ENCODE results near the gene SLC6A5. TPM values are rescaled to one million over a fixed set of nuclear protein-coding genes. Genes with fewer than 3 reads are reported as not detected.
A peak's percentile ranks its signal among the peaks of the same experiment; 100 is the strongest.
"Not testable (repeated sequence)": the region's sequence is repeated elsewhere in the genome, so short reads cannot be mapped to it uniquely, and the experiment has no call there.

Gene SLC6A5
- not detected for total RNA-seq
- not detected for total RNA-seq (2013)

DNA sequence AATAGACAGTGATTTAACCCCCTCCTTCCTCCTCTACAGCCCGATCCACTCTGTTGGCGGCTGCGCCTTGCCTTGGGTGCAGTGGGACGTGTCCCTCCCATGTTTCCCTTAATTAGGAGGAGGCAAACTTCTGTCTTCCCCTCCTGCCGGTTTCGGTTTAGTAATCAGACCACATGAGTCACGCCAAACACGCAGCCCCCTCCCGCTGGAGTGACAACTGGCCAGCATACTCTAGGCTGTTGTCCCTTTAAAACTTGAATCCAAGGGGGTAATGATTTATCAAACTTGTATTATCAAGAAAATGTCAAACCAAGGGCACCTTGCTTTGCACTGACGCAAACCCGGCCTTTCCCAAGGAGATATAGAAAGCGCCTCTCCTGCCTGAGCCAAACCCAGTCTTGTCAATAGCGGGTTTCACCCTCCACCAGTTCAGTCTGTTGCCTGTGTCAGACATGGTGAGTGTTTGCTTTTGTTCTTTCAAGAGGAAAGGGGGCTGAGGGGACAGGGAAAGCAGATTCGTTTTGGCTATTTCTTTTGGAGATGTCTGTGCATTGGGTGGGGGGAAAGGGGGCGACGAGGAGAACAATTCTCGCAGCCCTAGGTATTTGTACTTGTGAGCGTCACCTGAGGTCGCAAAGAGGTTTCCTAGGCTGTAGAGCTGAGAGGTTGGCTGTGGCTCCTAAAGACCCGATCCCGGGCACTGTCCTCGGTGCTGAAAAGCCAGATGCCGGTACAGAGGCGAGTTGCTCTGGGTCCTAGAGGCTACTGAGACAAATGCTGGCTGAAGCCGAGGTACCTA, at the start of gene SLC6A5:
TSS of gene SLC6A5 (plus strand) at position 388 of the 799 bp plus-strand sequence. CDS start at position 453, 65 bp downstream.
- Histone ChIP-seq H3K27ac (ENCODE audit: low read length) (no peak within 1 kb of the TSS), H3K4me3 (ENCODE audit: low read length) (no peak within 1 kb of the TSS), H3K36me3 (ENCODE audit: control insufficient read depth, insufficient read depth, low read length) (no peaks in the 10 kb centered on the region), H3K9me3 (ENCODE audit: control insufficient read depth, insufficient read depth, low read length) (no peaks in the 10 kb centered on the region), H3K4me1 (ENCODE audit: control insufficient read depth, insufficient read depth, low read length) (no peaks in the 10 kb centered on the region), H3K27me3 (ENCODE audit: control insufficient read depth, insufficient read depth, low read length) (peaks cover 59% of the 10 kb centered on the region)
- peak in 1 of 2 donors; percentile 5 for DNase-seq
- Mint-ChIP-seq H3K4me1 (peaks cover 0 to 6% of the 10 kb centered on the region in 2 donors), H3K27ac (no peak within 1 kb of the TSS), H3K27me3 (ENCODE audit: low read depth in 2 of 2) (peaks cover 68 to 76% of the 10 kb centered on the region in 2 donors), H3K9me3 (peaks cover 2 to 3% of the 10 kb centered on the region in 2 donors), H3K4me3 (no peak within 1 kb of the TSS), H3K36me3 (peaks cover 7% of the 10 kb centered on the region)
- intact Hi-C loops (cut with micrococcal nuclease) = no loop called here
- 11% methylated on average over 25 of the region's 25 CpGs for WGBS (ENCODE audit: insufficient coverage)
- no peak for TF ChIP-seq CTCF (IDR thresholded peaks at IDR 0.05)
- no peak for ATAC-seq

DNA sequence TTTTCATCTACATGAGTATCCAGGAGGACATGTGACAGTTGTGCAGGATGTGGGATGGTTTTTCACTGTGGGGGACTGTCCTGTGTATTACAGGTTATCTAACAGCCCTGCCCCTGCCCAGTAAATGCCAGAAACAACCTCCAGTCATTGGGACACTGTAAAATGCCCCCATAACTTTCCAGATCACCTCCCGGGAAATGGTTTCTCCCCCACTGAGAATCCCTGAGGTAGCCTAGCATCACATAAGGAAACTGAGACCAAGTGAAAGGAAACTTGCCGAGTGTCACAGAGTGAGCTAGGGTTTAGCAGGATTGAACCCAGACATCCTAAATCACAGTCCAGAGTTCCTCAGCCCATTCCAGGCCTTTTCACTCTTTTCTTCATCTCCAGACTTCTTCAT, 48.3 kb upstream of the SLC6A5 start:
- 86% methylated on average over 2 of the region's 2 CpGs for WGBS (ENCODE audit: insufficient coverage)
- Histone ChIP-seq H3K36me3 (ENCODE audit: control insufficient read depth, insufficient read depth, low read length) (no peaks in the 10 kb centered on the region), H3K9me3 (ENCODE audit: control insufficient read depth, insufficient read depth, low read length) (no peaks in the 10 kb centered on the region), H3K27ac (ENCODE audit: low read length) (no peak overlapping the region), H3K4me3 (ENCODE audit: low read length) (no peak overlapping the region), H3K4me1 (ENCODE audit: control insufficient read depth, insufficient read depth, low read length) (no peaks in the 10 kb centered on the region), H3K27me3 (ENCODE audit: control insufficient read depth, insufficient read depth, low read length) (no peaks in the 10 kb centered on the region)
- Mint-ChIP-seq H3K9me3 (peaks cover under 1 to 3% of the 10 kb centered on the region in 2 donors), H3K27me3 (ENCODE audit: low read depth in 2 of 2) (peaks cover 0 to 4% of the 10 kb centered on the region in 2 donors), H3K36me3 (no peaks in the 10 kb centered on the region), H3K4me1 (no peaks in the 10 kb centered on the region), H3K27ac (no peak overlapping the region), H3K4me3 (no peak overlapping the region)
- ATAC-seq (no peak), DNase-seq (no peak)
- intact Hi-C loops (cut with micrococcal nuclease) = no loop called here
- TF ChIP-seq CTCF (IDR thresholded peaks at IDR 0.05) = no peak

DNA sequence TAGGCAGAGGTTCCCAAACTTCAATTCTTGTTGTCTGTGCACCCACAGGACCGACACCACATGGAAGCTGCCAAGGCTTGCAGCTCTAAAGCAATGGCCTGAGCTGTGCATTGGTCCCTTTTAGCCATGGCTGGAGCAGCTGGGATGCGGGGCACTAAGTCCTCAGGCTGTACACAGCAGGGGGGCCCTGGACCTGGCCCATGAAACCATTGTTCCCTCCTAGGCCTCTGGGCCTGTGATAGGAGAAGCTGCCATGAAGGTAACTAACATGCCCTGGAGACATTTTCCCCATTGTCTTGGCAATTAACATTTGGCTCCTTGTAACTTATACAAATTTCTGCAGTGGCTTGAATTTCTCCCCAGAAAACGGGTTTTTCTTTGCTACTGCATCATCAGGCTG, 43.6 kb upstream of the SLC6A5 start:
- intact Hi-C loops (cut with micrococcal nuclease) = no loop called here
- DNase-seq (no peak), ATAC-seq (no peak)
- WGBS (ENCODE audit: insufficient coverage) = 69% methylated on average over 3 of the region's 3 CpGs
- Histone ChIP-seq H3K4me1 (ENCODE audit: control insufficient read depth, insufficient read depth, low read length) (no peaks in the 10 kb centered on the region), H3K36me3 (ENCODE audit: control insufficient read depth, insufficient read depth, low read length) (no peaks in the 10 kb centered on the region), H3K4me3 (ENCODE audit: low read length) (no peak overlapping the region), H3K9me3 (ENCODE audit: control insufficient read depth, insufficient read depth, low read length) (no peaks in the 10 kb centered on the region), H3K27ac (ENCODE audit: low read length) (no peak overlapping the region), H3K27me3 (ENCODE audit: control insufficient read depth, insufficient read depth, low read length) (no peaks in the 10 kb centered on the region)
- no peak overlapping the region for H3K27ac Mint-ChIP-seq
- peaks cover 0 to 4% of the 10 kb centered on the region in 2 donors for H3K27me3 Mint-ChIP-seq (ENCODE audit: low read depth in 2 of 2)
- TF ChIP-seq CTCF (IDR thresholded peaks at IDR 0.05) = no peak
- H3K36me3 Mint-ChIP-seq = no peaks in the 10 kb centered on the region
- H3K4me3 Mint-ChIP-seq = no peak overlapping the region
- H3K4me1 Mint-ChIP-seq = no peaks in the 10 kb centered on the region
- H3K9me3 Mint-ChIP-seq = peaks cover 5 to 6% of the 10 kb centered on the region in 2 donors

- H3K27ac Mint-ChIP-seq; intact Hi-C loops (cut with micrococcal nuclease); H3K9me3 ChIP-seq (ENCODE audit: control insufficient read depth, insufficient read depth, low read length); H3K4me3 ChIP-seq (ENCODE audit: low read length); H3K9me3 Mint-ChIP-seq; DNase-seq; H3K27ac ChIP-seq (ENCODE audit: low read length); H3K27me3 ChIP-seq (ENCODE audit: control insufficient read depth, insufficient read depth, low read length); H3K4me1 ChIP-seq (ENCODE audit: control insufficient read depth, insufficient read depth, low read length); ATAC-seq; H3K36me3 ChIP-seq (ENCODE audit: control insufficient read depth, insufficient read depth, low read length); H3K4me3 Mint-ChIP-seq; H3K36me3 Mint-ChIP-seq; H3K4me1 Mint-ChIP-seq; H3K27me3 Mint-ChIP-seq (ENCODE audit: low read depth in 2 of 2): not testable (repeated sequence)
Observed at GRCh38 chr11:20556396-20556795, 43.0 kb upstream of the SLC6A5 start.
